Body of pancreas (tissue), 4 donors: ENCODE results near the gene RNF181. TPM values are rescaled to one million over a fixed set of nuclear protein-coding genes. Genes with fewer than 3 reads are reported as not detected.

Experiments
- ATAC-seq: fragments of 150-250 bp; one replicate; pipeline ENCODE4 v1.9.1; 2016
- DNase-seq, 4 donors: peaks; one replicate each; pipeline ENCODE4 v3.0.0-alpha.2; 2019
- H3K27ac ChIP-seq, 4 donors: fragments of 200-600 bp; sonication (generic); 1 replicate in 3 of 4; 2 replicates in 1 of 4; pipeline versions ENCODE4 v1.5.1 to v1.6.1; 2016 to 2019; ENCODE audit warnings: mild to moderate bottlenecking in 1 of 4, mixed read lengths in 1 of 4, moderate library complexity in 1 of 4
- H3K27me3 ChIP-seq, 2 donors: fragments of 200-600 bp; sonication (generic); one replicate each; pipeline ENCODE4 v1.6.0; 2016; ENCODE audit warnings: mild to moderate bottlenecking in 1 of 2
- H3K36me3 ChIP-seq, 2 donors: fragments of 200-600 bp; sonication (generic); replicated peaks in 1 of 2; 2 replicates each; pipeline ENCODE4 v1.5.1; 2016; ENCODE audit warnings: low read depth in 2 of 2; ENCODE audit not compliant: insufficient read depth in 1 of 2
- H3K4me1 ChIP-seq: fragments of 200-600 bp; sonication (generic); one replicate; pipeline ENCODE4 v1.6.0; 2016
- H3K4me3 ChIP-seq, 2 donors: fragments of 200-600 bp; sonication (generic); 1 replicate in 1 of 2; 2 replicates in 1 of 2; pipeline ENCODE4 v1.5.1; 2016 to 2019
- H3K9me3 ChIP-seq, 3 donors: fragments of 200-600 bp; sonication (generic); 1 replicate in 2 of 3; 2 replicates in 1 of 3; pipeline ENCODE4 v1.5.1; 2016
- POLR2A ChIP-seq, 3 donors: fragments of 450-650 bp; IDR thresholded peaks; one replicate each; pipeline ENCODE4 v1.6.1; 2016; ENCODE audit warnings: antibody characterized with exemption in 3 of 3, mild to moderate bottlenecking in 2 of 3
- WGBS, 2 donors: methylation state at CpG; one replicate each; pipeline ENCODE4 v1.1.5; 2017; 5-methylcytosine and 5-hydroxymethylcytosine counted together
- intact Hi-C: fragments of 100-400 bp; cut with DNase I; formaldehyde crosslinking; loops from one replicate; pipeline ENCODE4 v1.15.1; 2023
- total RNA-seq, 2 donors: library from RNA; depleted of rRNA; stranded (reverse); fragments of >200 nt; gene quantifications; one replicate each; pipeline ENCODE4 v1.1.0, GENCODE V29; 2016
- TF ChIP-seq, protein P1 (sequence below), 7 experiments: fragments of 450-650 bp in 4 of 7; fragments of 200-600 bp in 3 of 7; sonication (generic) in 3 of 7; IDR thresholded peaks; one replicate each; pipeline ENCODE4 v1.5.1; 2016 to 2019; ENCODE audit warnings: antibody characterized with exemption in 7 of 7

Gene RNF181
- total RNA-seq, 2 donors from 2014 or later = 54.4 to 89.5 TPM

DNA sequence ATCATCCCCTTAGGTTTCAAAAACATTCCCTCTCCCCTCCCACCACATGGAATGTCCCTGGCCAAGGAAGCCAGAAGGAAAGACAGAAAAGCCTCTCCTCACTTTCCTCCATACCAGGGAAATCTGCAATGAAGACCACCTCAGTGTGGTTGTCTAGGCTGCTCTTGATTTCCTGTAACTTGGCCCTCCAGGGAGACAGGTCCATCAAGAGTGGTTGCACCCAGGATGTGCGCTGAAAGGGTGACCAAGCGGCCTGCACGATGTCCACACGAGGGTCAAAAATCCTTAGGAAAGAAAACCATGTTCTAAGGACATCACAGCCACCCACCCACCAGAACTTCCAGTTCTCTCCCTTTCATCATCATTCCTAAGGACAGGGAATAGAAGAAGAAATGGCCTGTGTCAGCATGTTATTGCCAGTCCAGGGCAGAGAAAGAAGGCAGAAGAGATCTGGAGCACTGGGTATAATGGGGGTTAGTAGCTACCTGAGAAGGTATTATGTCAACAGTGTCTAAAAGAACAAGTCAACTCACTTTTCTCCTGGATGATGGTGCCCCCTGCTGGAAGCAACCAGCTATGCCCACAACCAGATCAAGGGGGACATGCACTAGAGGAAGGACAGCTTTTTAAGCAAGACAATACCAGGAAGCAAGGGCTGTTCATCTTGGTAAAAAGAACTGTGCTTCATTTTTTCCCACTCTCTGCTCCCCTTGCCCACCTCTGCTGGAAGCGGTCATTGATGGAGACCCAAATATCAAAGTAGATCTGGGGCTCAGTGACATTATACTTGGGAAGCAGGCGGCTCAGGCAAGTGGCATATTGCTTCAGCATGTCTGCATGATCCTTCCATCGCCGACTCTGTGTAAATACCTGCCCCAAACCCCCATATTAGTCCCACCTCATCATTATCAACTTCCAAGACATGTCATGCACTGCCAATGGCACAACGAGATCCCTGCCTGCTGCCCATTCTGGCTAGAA, 43.6 kb upstream of the RNF181 start:
- Histone ChIP-seq H3K27ac (peak overlapping the region; percentile 2 to 42 (median 26)), H3K36me3 (peaks cover 0 to 20% of the 10 kb centered on the region in 2 donors), H3K4me3 (no peak overlapping the region), H3K27me3 (no peaks in the 10 kb centered on the region), H3K4me1 (peaks cover 16% of the 10 kb centered on the region), H3K9me3 (no peaks in the 10 kb centered on the region)
- TF ChIP-seq POLR2A (IDR thresholded peaks at IDR 0.05) = no peak
- TF ChIP-seq, protein P1, sequence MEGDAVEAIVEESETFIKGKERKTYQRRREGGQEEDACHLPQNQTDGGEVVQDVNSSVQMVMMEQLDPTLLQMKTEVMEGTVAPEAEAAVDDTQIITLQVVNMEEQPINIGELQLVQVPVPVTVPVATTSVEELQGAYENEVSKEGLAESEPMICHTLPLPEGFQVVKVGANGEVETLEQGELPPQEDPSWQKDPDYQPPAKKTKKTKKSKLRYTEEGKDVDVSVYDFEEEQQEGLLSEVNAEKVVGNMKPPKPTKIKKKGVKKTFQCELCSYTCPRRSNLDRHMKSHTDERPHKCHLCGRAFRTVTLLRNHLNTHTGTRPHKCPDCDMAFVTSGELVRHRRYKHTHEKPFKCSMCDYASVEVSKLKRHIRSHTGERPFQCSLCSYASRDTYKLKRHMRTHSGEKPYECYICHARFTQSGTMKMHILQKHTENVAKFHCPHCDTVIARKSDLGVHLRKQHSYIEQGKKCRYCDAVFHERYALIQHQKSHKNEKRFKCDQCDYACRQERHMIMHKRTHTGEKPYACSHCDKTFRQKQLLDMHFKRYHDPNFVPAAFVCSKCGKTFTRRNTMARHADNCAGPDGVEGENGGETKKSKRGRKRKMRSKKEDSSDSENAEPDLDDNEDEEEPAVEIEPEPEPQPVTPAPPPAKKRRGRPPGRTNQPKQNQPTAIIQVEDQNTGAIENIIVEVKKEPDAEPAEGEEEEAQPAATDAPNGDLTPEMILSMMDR (IDR thresholded peaks at IDR 0.05) = peak; percentile 85 to 97 (median 96)
- WGBS, 2 donors = 43 to 45% methylated on average over 9 of the region's 9 CpGs
- intact Hi-C loops = loop anchor here (5.0 to 10.0 kb wide), 2 partner anchors 53 to 130 kb away; partner anchors contain the start of gene TMEM150A
- ATAC-seq (peak; percentile 75), DNase-seq (peak; percentile 86 to 92 (median 88))

DNA sequence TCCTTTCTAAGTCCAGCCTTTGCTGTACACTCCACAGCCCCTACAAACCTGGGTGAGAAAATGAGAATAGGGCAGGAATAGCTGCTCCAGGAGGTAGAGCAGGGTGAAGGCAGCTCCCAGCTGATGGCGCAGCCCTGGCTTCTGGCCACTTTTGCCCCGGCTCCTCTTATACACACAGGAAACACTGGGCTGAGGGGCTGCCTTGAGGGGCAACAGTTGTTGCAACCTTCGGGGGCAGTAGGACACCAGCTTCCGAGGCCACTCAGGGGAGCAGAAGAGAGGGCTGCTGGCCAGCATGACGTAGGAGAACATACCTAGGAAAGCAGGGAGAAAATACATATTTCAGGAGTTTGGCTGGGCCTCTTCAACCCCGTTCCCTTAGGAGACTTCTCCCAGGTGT, 42.4 kb upstream of the RNF181 start:
- no peaks in the 10 kb centered on the region for H3K9me3 ChIP-seq
- intact Hi-C loops = loop anchor here (5.0 to 10.0 kb wide), 2 partner anchors 52 to 131 kb away; partner anchors contain the start of gene TMEM150A

GRCh38 chr2:85554980-85555612, 40.4 kb upstream of the RNF181 start:
- ATAC-seq (no peak), DNase-seq (no peak)
- H3K4me3 ChIP-seq = no peak overlapping the region
- H3K36me3 ChIP-seq = peaks cover 0 to 22% of the 10 kb centered on the region in 2 donors
- intact Hi-C loops = loop anchor here (5.0 to 10.0 kb wide), 2 partner anchors 50 to 133 kb away; partner anchors contain the start of gene TMEM150A
- TF ChIP-seq, protein P1 (IDR thresholded peaks at IDR 0.05) = no peak
- TF ChIP-seq POLR2A (IDR thresholded peaks at IDR 0.05) = no peak
- H3K9me3 ChIP-seq = no peaks in the 10 kb centered on the region
- 91 to 97% methylated on average over 3 of the region's 3 CpGs for WGBS, 2 donors
- H3K27ac ChIP-seq = no peak overlapping the region
- peaks cover 30% of the 10 kb centered on the region for H3K4me1 ChIP-seq
- no peaks in the 10 kb centered on the region for H3K27me3 ChIP-seq

More for the DNA sequence above, 42.4 kb upstream of the RNF181 start:
- 74 to 77% methylated on average over 6 of the region's 6 CpGs for WGBS, 2 donors
- Histone ChIP-seq H3K4me3 (no peak overlapping the region), H3K4me1 (peaks cover 14% of the 10 kb centered on the region), H3K27ac (no peak overlapping the region), H3K36me3 (peaks cover 0 to 20% of the 10 kb centered on the region in 2 donors), H3K27me3 (no peaks in the 10 kb centered on the region)
- TF ChIP-seq, protein P1 (IDR thresholded peaks at IDR 0.05) = no peak
- TF ChIP-seq POLR2A (IDR thresholded peaks at IDR 0.05) = no peak
- DNase-seq (no peak), ATAC-seq (no peak)

GRCh38 chr2:85557130-85557529, 38.4 kb upstream of the RNF181 start:
- DNase-seq (no peak), ATAC-seq (no peak)
- H3K9me3 ChIP-seq = no peaks in the 10 kb centered on the region
- peaks cover 0 to 20% of the 10 kb centered on the region in 2 donors for H3K36me3 ChIP-seq
- intact Hi-C loops = loop anchor here (10.0 kb wide), 1 partner anchor 48 kb away; the partner anchor contains the start of gene TMEM150A
- peaks cover 32% of the 10 kb centered on the region for H3K4me1 ChIP-seq
- H3K27ac ChIP-seq = no peak overlapping the region
- no peaks in the 10 kb centered on the region for H3K27me3 ChIP-seq
- TF ChIP-seq POLR2A (IDR thresholded peaks at IDR 0.05) = no peak
- TF ChIP-seq, protein P1 (IDR thresholded peaks at IDR 0.05) = no peak
- H3K4me3 ChIP-seq = no peak overlapping the region
- WGBS, 2 donors = 86 to 93% methylated on average over 5 of the region's 5 CpGs
